IMR-90 (cell line): ENCODE data around the gene RGS9. TPM values are rescaled to one million over a fixed set of nuclear protein-coding genes. Genes with fewer than 3 reads are reported as not detected.

Experiments used
- ATAC-seq: fragments of 200-7000 bp; cut with Tn5 transposase; 2 replicates; pipeline ENCODE4 v1.9.1; 2020; ENCODE audit warnings: low read depth, mild to moderate bottlenecking, moderate library complexity
- BruUV-seq: library from RNA; stranded (reverse); fragments of 400-500 nt; replicated peaks from 2 replicates; lab custom pipeline; 2021; lab: Mats Ljungman, UMichigan
- CTCF ChIA-PET: fragments of 300-600 bp; formaldehyde crosslinking; extraction: SDS; loops from one replicate; lab custom pipeline; 2021; ENCODE audit warnings: antibody characterized with exemption; lab: Yijun Ruan, JAX
- POLR2A ChIA-PET: fragments of 300-600 bp; sonication (Branson Sonifier 250); formaldehyde crosslinking; loops from one replicate; lab custom pipeline; 2022; ENCODE audit warnings: antibody characterized with exemption; ENCODE audit not compliant: unreplicated experiment; lab: Charles Lee
- DNase-seq: peaks from one replicate; pipeline ENCODE4 v3.0.0; 2013
- H2AFZ ChIP-seq: replicated peaks from 2 replicates; pipeline ENCODE3; 2013; ENCODE audit warnings: low read length, mild to moderate bottlenecking; ENCODE audit not compliant: poor library complexity
- H2AK5ac ChIP-seq: 2 replicates; pipeline ENCODE4 v1.6.1; 2013; ENCODE audit warnings: low read depth, low read length, inconsistent platforms
- H2AK9ac ChIP-seq: replicated peaks from 2 replicates; pipeline ENCODE3; 2013; ENCODE audit warnings: mild to moderate bottlenecking, low read depth, low read length, moderate library complexity; ENCODE audit not compliant: poor library complexity
- H2BK120ac ChIP-seq: 2 replicates; pipeline ENCODE4 v1.6.1; 2013; ENCODE audit warnings: low read depth, low read length, inconsistent platforms
- H2BK15ac ChIP-seq: 3 replicates; pipeline ENCODE4 v1.6.1; 2013; ENCODE audit warnings: low read depth, low read length, inconsistent platforms
- H2BK20ac ChIP-seq: 2 replicates; pipeline ENCODE4 v1.6.1; 2013; ENCODE audit warnings: low read depth, mild to moderate bottlenecking, inconsistent platforms, low read length, moderate library complexity
- H2BK5ac ChIP-seq: 2 replicates; pipeline ENCODE4 v1.6.1; 2013; ENCODE audit warnings: mild to moderate bottlenecking, low read depth, low read length, inconsistent platforms; ENCODE audit not compliant: poor library complexity, severe bottlenecking
- H3K14ac ChIP-seq: replicated peaks from 2 replicates; pipeline ENCODE4 v1.6.1; 2013; ENCODE audit warnings: low read depth, low read length, inconsistent platforms
- H3K18ac ChIP-seq: 2 replicates; pipeline ENCODE4 v1.6.1; 2013; ENCODE audit warnings: low read depth, low read length, control low read depth
- H3K23ac ChIP-seq: 2 replicates; pipeline ENCODE4 v1.6.1; 2013; ENCODE audit warnings: low read depth, low read length, inconsistent platforms
- H3K27ac ChIP-seq: 2 replicates; pipeline ENCODE4 v1.5.1; 2013; ENCODE audit warnings: mild to moderate bottlenecking, control low read depth, low read length; ENCODE audit not compliant: insufficient read depth
- H3K27me3 ChIP-seq: 2 replicates; pipeline ENCODE4 v1.6.1; 2013; ENCODE audit warnings: low read length; ENCODE audit not compliant: control insufficient read depth, insufficient read depth
- H3K36me3 ChIP-seq: 2 replicates; pipeline ENCODE4 v1.6.1; 2013; ENCODE audit warnings: low read length, mixed read lengths; ENCODE audit not compliant: control insufficient read depth, insufficient read depth
- H3K4ac ChIP-seq: 2 replicates; pipeline ENCODE4 v1.6.1; 2013; ENCODE audit warnings: low read depth, low read length, inconsistent platforms
- H3K4me1 ChIP-seq: 2 replicates; pipeline ENCODE4 v1.6.1; 2013; ENCODE audit warnings: low read length, mixed read lengths; ENCODE audit not compliant: control insufficient read depth, insufficient read depth
- H3K4me2 ChIP-seq: 2 replicates; pipeline ENCODE4 v1.6.1; 2013; ENCODE audit warnings: low read depth, mild to moderate bottlenecking, control low read depth, low read length, moderate library complexity
- H3K4me3 ChIP-seq: 2 replicates; pipeline ENCODE4 v1.5.1; 2013; ENCODE audit warnings: low read depth, mild to moderate bottlenecking, control low read depth, low read length, moderate library complexity; ENCODE audit not compliant: insufficient read depth
- H3K56ac ChIP-seq: 2 replicates; pipeline ENCODE4 v1.6.1; 2013; ENCODE audit warnings: low read length, inconsistent platforms; ENCODE audit not compliant: insufficient read depth; ENCODE audit errors: extremely low read depth
- H3K79me1 ChIP-seq, 2 experiments: 2 replicates each; pipeline ENCODE4 v1.6.1; 2013; ENCODE audit warnings: low read length in 2 of 2, inconsistent platforms in 1 of 2, low read depth in 1 of 2
- H3K9ac ChIP-seq: 2 replicates; pipeline ENCODE4 v1.6.1; 2013; ENCODE audit warnings: low read depth, low read length, control low read depth
- H3K9me1 ChIP-seq: 2 replicates; pipeline ENCODE4 v1.6.1; 2013; ENCODE audit warnings: low read length, inconsistent platforms; ENCODE audit not compliant: insufficient read depth
- H3K9me3 ChIP-seq: 2 replicates; pipeline ENCODE4 v1.6.1; 2013; ENCODE audit warnings: low read length; ENCODE audit not compliant: control insufficient read depth, insufficient read depth
- H4K20me1 ChIP-seq: 2 replicates; pipeline ENCODE4 v1.6.1; 2013; ENCODE audit warnings: low read length, inconsistent platforms; ENCODE audit not compliant: insufficient read depth
- H4K5ac ChIP-seq: 2 replicates; pipeline ENCODE4 v1.6.1; 2013; ENCODE audit warnings: mild to moderate bottlenecking, low read depth, low read length, control low read depth
- H4K8ac ChIP-seq, 2 experiments: 2 replicates each; pipeline ENCODE4 v1.6.1; 2013; ENCODE audit warnings: low read depth in 2 of 2, low read length in 2 of 2, control low read depth in 1 of 2, inconsistent platforms in 1 of 2
- H4K91ac ChIP-seq: 2 replicates; pipeline ENCODE4 v1.6.1; 2013; ENCODE audit warnings: low read depth, low read length, inconsistent platforms; ENCODE audit not compliant: insufficient read depth
- BHLHE40 ChIP-seq: fragments of 150-350 bp; IDR thresholded peaks from 2 replicates; pipeline ENCODE4 v1.6.1; 2016; ENCODE audit warnings: mild to moderate bottlenecking, low read depth, low read length
- CEBPB ChIP-seq: IDR thresholded peaks from 2 replicates; pipeline ENCODE4 v1.6.1; 2012; ENCODE audit warnings: low read depth, low read length, improper control_type of control experiment
- ELK1 ChIP-seq: fragments of 150-350 bp; IDR thresholded peaks from 2 replicates; pipeline ENCODE4 v1.6.1; 2016; ENCODE audit warnings: low read depth, mild to moderate bottlenecking, low read length, moderate library complexity, borderline replicate concordance
- FOS ChIP-seq: fragments of 150-350 bp; IDR thresholded peaks from 2 replicates; pipeline ENCODE4 v1.6.1; 2016; ENCODE audit warnings: low read depth, low read length
- MAFK ChIP-seq: IDR thresholded peaks from 2 replicates; pipeline ENCODE4 v1.6.1; 2012; ENCODE audit warnings: low read depth, low read length, improper control_type of control experiment
- MAZ ChIP-seq: IDR thresholded peaks from 2 replicates; pipeline ENCODE4 v1.6.1; 2012; ENCODE audit warnings: low read depth, mild to moderate bottlenecking, low read length, improper control_type of control experiment, moderate library complexity, borderline replicate concordance
- MXI1 ChIP-seq: IDR thresholded peaks from 2 replicates; pipeline ENCODE4 v1.6.1; 2012; ENCODE audit warnings: low read depth, mild to moderate bottlenecking, low read length, moderate library complexity, borderline replicate concordance
- NFE2L2 ChIP-seq: fragments of 150-350 bp; IDR thresholded peaks from 2 replicates; pipeline ENCODE4 v1.6.1; 2016; ENCODE audit warnings: low read depth, mild to moderate bottlenecking, low read length
- POLR2A ChIP-seq: IDR thresholded peaks from 2 replicates; pipeline ENCODE4 v1.6.1; 2012; ENCODE audit warnings: mild to moderate bottlenecking, low read depth, low read length
- RAD21 ChIP-seq: IDR thresholded peaks from 2 replicates; pipeline ENCODE4 v1.6.1; 2012; ENCODE audit warnings: low read length, improper control_type of control experiment
- RCOR1 ChIP-seq: IDR thresholded peaks from 2 replicates; pipeline ENCODE4 v1.6.1; 2012; ENCODE audit warnings: mild to moderate bottlenecking, low read length, improper control_type of control experiment; ENCODE audit not compliant: insufficient replicate concordance
- RFX5 ChIP-seq: IDR thresholded peaks from 2 replicates; pipeline ENCODE4 v1.8.0; 2012; ENCODE audit warnings: low read depth, mild to moderate bottlenecking, low read length, moderate library complexity
- SMC3 ChIP-seq: fragments of 150-350 bp; IDR thresholded peaks from 2 replicates; pipeline ENCODE4 v1.6.1; 2016; ENCODE audit warnings: low read depth, mild to moderate bottlenecking, antibody characterized with exemption, low read length, moderate library complexity
- USF2 ChIP-seq: fragments of 150-350 bp; IDR thresholded peaks from 2 replicates; pipeline ENCODE4 v1.6.1; 2017; ENCODE audit warnings: mild to moderate bottlenecking, antibody characterized with exemption, low read length, low read depth
- WGBS, 2 experiments: methylation state at CpG; one replicate each; pipeline versions ENCODE4 v1.1.5 to v1.1.7; 2013; ENCODE audit warnings: missing lambda C conversion rate in 2 of 2; ENCODE audit not compliant: insufficient read length in 1 of 2; ENCODE audit errors: extremely low coverage in 2 of 2; 5-methylcytosine and 5-hydroxymethylcytosine counted together
- dilution Hi-C: fragments of 300-500 bp; cut with HindIII; formaldehyde crosslinking; loops from one replicate; pipeline ENCODE4 v1.14.3; 2018; ENCODE audit warnings: low sequenced_read_pairs; ENCODE audit not compliant: unreplicated experiment
- in situ Hi-C: fragments of 300-500 bp; cut with MboI; formaldehyde crosslinking; loops from 3 replicates; pipeline ENCODE4 v1.14.3; 2019; ENCODE audit warnings: low sequenced_read_pairs, inconsistent platforms, mixed read lengths
- intact Hi-C: fragments of 100-400 bp; cut with micrococcal nuclease; formaldehyde crosslinking; loops from 2 replicates; pipeline ENCODE4 v1.10.0; 2022
- polyA plus RNA-seq, 3 experiments: library from polyadenylated mRNA; depleted of rRNA; stranded (reverse); fragments of >200 nt; gene quantifications; 2 replicates each; pipeline ENCODE4 v1.2.3, GENCODE V29; 2012; ENCODE audit warnings: low replicate concordance in 1 of 3
- total RNA-seq: library from RNA; depleted of rRNA; stranded (reverse); fragments of >200 nt; gene quantifications from 2 replicates; pipeline ENCODE4 v1.2.3, GENCODE V29; 2012

Gene RGS9
- total and polyA plus RNA-seq, 2 of the 4 experiments (the other 2 are of a cell fraction), result 0.90 to 1.1 TPM

GRCh38 chr17:65104973-65105372 is 32.2 kb upstream of the RGS9 start:
- BruUV-seq, result no TSS peak
- H4K8ac ChIP-seq, result no peak overlapping the region
- CTCF ChIA-PET, result no interaction called here
- H3K79me1 ChIP-seq, result no peaks in the 10 kb centered on the region
- peaks cover 6% of the 10 kb centered on the region; the same call in 1 of the 2 replicates for H3K9me1 ChIP-seq
- DNase-seq (no peak), ATAC-seq (no peak)
- no peak overlapping the region for H2BK120ac ChIP-seq
- H2AK5ac ChIP-seq, result no peak overlapping the region
- no peak overlapping the region; the same call in 1 of the 2 replicates for H3K23ac ChIP-seq
- no peak overlapping the region for H2AK9ac ChIP-seq
- intact Hi-C loops (loop anchor here (5.0 kb wide), 1 partner anchor 92 kb away; no protein-coding TSS in a partner anchor), dilution Hi-C loops (no loop called here), in situ Hi-C loops (no loop called here)
- H4K20me1 ChIP-seq, result peaks cover 4% of the 10 kb centered on the region; the same call in 1 of the 2 replicates
- no peaks in the 10 kb centered on the region for H3K9me3 ChIP-seq
- no peak overlapping the region for H3K18ac ChIP-seq
- TF ChIP-seq ELK1 (no peak), MXI1 (no peak), MAFK (no peak), BHLHE40 (no peak), RCOR1 (no peak), RFX5 (no peak), RAD21 (no peak), SMC3 (no peak), FOS (no peak), POLR2A (no peak), USF2 (no peak), CEBPB (no peak), NFE2L2 (no peak), MAZ (no peak)
- no peak overlapping the region for H2AFZ ChIP-seq
- no peak overlapping the region for H3K9ac ChIP-seq
- no peak overlapping the region for H2BK20ac ChIP-seq
- H3K36me3 ChIP-seq, result no peaks in the 10 kb centered on the region
- WGBS, 2 experiments, result no CpG with 5 or more reads among the region's 6 CpGs
- no peak overlapping the region for H3K4me2 ChIP-seq
- H3K27me3 ChIP-seq, result no peaks in the 10 kb centered on the region
- POLR2A ChIA-PET, result no interaction called here
- no peak overlapping the region for H3K4me3 ChIP-seq
- no peak overlapping the region for H3K27ac ChIP-seq
- no peak overlapping the region for H2BK5ac ChIP-seq
- no peak overlapping the region for H4K91ac ChIP-seq
- H3K56ac ChIP-seq, result no peak overlapping the region
- no peak overlapping the region for H3K14ac ChIP-seq
- H3K4ac ChIP-seq, result no peak overlapping the region
- H4K5ac ChIP-seq, result no peak overlapping the region
- peaks cover 10% of the 10 kb centered on the region for H3K4me1 ChIP-seq
- no peak overlapping the region for H2BK15ac ChIP-seq
